Measurements from ENCODE around the gene TRAPPC2B. TPM values are rescaled to one million over a fixed set of nuclear protein-coding genes. Genes with fewer than 3 reads are reported as not detected.
A peak's percentile ranks its signal among the peaks of the same experiment; 100 is the strongest.
"Not testable (repeated sequence)": the region's sequence is repeated elsewhere in the genome, so short reads cannot be mapped to it uniquely, and the experiment has no call there.

The TRAPPC2B gene
- total RNA-seq, 2 experiments from 2014 or later: 13.2 to 13.6 TPM

DNA sequence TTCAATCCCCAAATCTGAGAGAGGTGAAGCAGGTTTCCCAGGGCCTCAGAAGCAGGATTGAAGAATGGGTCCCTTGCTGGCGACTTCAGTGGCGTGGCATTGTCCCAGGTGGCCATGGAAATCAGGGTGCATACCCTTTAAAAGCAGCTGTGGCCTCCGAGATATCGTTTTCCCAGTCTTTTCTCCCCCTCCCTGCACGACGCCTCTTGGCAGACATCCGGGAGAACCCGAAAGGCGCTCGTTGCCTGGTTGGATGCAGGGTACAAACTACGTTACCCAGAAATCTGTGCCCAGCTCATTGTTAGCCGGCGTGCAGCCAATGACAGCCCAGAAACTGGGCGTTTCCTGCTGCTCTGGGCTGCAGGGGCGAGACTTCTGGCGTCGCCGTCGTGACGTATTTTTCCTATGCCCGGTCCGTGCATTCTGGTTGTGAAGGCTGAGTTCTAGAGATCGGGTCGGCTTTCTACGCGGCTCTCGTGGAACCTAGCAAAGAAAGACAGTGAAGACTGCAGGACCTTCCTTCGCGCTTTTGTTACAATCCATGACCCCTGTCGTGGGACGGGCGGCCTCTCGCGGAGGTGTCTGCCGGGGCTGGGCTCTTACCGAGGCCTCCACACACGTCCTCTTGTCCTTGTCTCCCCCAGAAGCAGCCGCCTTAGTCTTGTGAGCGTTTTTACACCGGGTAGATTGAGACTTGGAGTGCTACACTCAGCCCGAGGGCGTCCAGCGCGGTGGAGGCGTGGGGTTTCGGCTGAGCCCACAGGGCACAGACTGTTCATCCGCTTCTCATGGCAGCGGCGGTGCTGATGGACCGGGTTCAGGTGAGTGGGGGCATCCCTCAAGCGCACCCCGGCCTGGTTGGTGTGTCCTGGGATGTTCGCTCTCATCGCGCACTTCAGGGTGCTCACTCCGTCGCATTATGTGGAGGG lies 12.2 kb upstream of the TRAPPC2B start, which contains the start of gene ZNF304:
TSS of gene ZNF304 (plus strand) at position 395 of the 929 bp plus-strand sequence. CDS start at position 789, 394 bp downstream.
- POLR2A ChIA-PET: interaction anchor here (0.5 to 1.8 kb wide), 8 partner anchors 12 to 111 kb away, joined by 3 to 6 read pairs (median 3); partner anchors contain the start of genes TRAPPC2B, ZNF547, ZNF548 and ZNF805
- Mint-ChIP-seq H3K4me3 (peak within 1 kb of the TSS; percentile 94), H3K4me1 (peaks cover 29% of the 10 kb centered on the region), H3K27me3 (peaks cover 3% of the 10 kb centered on the region), H3K27ac (peak within 1 kb of the TSS; percentile 92), H3K9me3 (peaks cover 25% of the 10 kb centered on the region), H3K36me3 (peaks cover 45% of the 10 kb centered on the region)
- peak; percentile 80 for DNase-seq
- ATAC-seq (ENCODE audit: low read depth): peak; percentile 100

DNA sequence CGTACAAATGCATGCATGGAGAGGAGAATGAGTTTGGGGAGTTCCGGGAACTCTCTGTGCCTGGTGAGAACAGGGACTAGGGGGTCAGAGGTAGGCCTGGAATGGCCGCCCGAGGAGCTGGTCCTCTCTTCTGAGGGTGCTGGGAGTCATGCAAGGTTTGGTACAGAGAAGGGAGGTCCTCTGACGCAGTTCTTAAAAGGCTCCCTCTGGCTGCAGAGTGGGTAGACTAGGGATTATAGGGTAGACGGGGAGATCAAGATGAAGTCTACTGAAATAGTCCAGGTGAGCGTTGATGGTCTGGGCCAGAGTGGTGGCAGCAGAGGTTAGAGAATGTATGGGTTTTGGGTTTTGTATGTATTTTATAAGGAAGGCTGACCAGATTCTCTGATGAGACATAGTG lies 11.5 kb upstream of the TRAPPC2B start:
- Mint-ChIP-seq H3K36me3 (peaks cover 53% of the 10 kb centered on the region), H3K27me3 (peaks cover 3% of the 10 kb centered on the region), H3K27ac (peak overlapping the region; percentile 92), H3K9me3 (peaks cover 31% of the 10 kb centered on the region), H3K4me1 (peaks cover 29% of the 10 kb centered on the region), H3K4me3 (peak overlapping the region; percentile 94)
- ATAC-seq (ENCODE audit: low read depth): no peak
- POLR2A ChIA-PET: interaction anchor here (1.2 kb wide), 1 partner anchor 11 kb away, joined by 3 read pairs; the partner anchor contains the start of genes TRAPPC2B and ZNF547
- DNase-seq: no peak

DNA sequence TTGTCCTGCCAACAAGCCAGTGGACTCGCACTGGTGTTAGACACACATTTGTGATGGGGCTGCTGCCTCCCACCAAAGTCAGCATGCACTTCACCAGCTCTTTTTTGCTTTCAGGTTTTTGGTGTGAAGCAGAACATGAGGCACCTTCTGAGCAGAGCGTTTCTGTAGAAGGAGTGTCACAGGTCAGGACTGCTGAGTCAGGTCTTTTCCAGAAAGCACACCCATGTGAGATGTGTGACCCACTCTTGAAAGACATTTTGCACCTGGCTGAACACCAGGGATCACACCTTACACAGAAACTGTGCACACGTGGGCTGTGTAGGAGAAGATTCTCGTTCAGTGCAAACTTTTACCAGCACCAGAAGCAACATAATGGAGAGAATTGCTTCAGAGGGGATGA lies 7.4 kb upstream of the TRAPPC2B start:
- Mint-ChIP-seq H3K9me3 (peaks cover 38% of the 10 kb centered on the region), H3K4me3 (no peak overlapping the region), H3K36me3 (peaks cover 81% of the 10 kb centered on the region), H3K27ac (no peak overlapping the region), H3K4me1 (peaks cover 22% of the 10 kb centered on the region), H3K27me3 (no peaks in the 10 kb centered on the region)
- DNase-seq (no peak), ATAC-seq (ENCODE audit: low read depth) (no peak)
- POLR2A ChIA-PET: no interaction called here

DNA sequence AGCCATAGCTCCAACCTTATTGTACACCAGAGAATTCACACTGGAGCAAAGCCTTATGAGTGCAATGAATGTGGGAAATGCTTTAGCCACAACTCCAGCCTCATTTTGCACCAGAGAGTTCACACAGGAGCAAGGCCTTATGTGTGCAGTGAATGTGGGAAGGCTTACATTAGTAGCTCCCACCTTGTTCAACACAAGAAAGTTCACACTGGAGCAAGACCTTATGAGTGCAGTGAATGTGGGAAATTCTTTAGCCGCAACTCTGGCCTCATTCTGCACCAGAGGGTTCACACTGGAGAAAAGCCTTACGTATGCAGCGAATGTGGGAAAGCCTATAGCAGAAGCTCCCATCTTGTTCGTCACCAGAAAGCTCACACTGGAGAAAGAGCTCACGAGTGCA lies 5.9 kb upstream of the TRAPPC2B start:
- Mint-ChIP-seq H3K9me3 (peaks cover 38% of the 10 kb centered on the region), H3K36me3 (peaks cover 76% of the 10 kb centered on the region), H3K27me3 (no peaks in the 10 kb centered on the region), H3K4me1 (peaks cover 11% of the 10 kb centered on the region), H3K4me3 (no peak overlapping the region), H3K27ac (no peak overlapping the region)
- ATAC-seq (ENCODE audit: low read depth) (no peak), DNase-seq (no peak)
- POLR2A ChIA-PET: no interaction called here

DNA sequence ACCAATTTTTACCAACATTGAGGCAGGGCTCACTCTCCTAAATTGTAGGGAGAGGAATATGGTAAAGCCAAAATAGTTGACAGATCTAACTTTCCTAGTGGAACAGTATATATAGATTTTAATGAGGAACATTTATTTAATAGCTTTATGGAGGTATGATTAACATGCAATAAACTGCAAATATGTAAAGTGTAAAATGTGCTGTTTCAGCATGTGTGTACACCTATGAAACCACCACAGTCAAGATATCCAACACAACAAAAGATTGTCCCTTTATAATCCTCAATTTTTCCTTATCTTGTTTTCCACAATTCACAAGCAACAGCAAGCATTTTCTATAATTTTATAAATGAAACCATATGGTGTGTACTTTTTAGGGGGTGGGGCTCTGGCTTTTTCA lies 4.1 kb upstream of the TRAPPC2B start:
- no peak overlapping the region for H3K4me3 Mint-ChIP-seq
- POLR2A ChIA-PET: no interaction called here
- H3K4me1 Mint-ChIP-seq: peaks cover 13% of the 10 kb centered on the region
- peaks cover 67% of the 10 kb centered on the region for H3K36me3 Mint-ChIP-seq
- DNase-seq: no peak
- no peak for ATAC-seq (ENCODE audit: low read depth)
- peaks cover 33% of the 10 kb centered on the region for H3K9me3 Mint-ChIP-seq
- H3K27me3 Mint-ChIP-seq: no peaks in the 10 kb centered on the region
- no peak overlapping the region for H3K27ac Mint-ChIP-seq

DNA sequence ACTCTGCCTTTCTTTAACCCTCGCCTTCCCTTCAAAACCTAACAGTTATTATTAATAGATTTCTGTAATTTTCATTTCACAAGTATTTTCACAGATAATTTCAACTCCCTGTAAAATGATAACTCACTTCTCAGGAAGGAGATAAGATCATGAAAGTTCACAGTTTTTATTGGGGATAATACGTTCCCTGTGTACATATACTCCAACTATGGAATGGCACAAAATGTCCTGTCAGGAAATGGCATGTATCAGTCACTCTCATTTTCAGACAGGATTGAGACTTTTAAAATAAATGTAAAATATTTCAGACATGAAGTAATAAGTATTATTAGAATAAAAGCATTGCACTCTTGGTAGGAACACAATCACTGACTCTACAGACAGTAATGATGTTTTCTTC lies 932 bp upstream of the TRAPPC2B start:
- Mint-ChIP-seq H3K27me3 (no peaks in the 10 kb centered on the region), H3K27ac (peak overlapping the region; percentile 99), H3K36me3 (peaks cover 45% of the 10 kb centered on the region), H3K4me3 (peak overlapping the region; percentile 96), H3K4me1 (peaks cover 11% of the 10 kb centered on the region), H3K9me3 (peaks cover 14% of the 10 kb centered on the region)
- POLR2A ChIA-PET: interaction anchor here (0.7 to 1.9 kb wide), 7 partner anchors 8 to 365 kb away, joined by 3 to 9 read pairs (median 4); partner anchors contain the start of genes ZNF304, ZNF548 and ZNF671
- no peak for ATAC-seq (ENCODE audit: low read depth)
- no peak for DNase-seq

DNA sequence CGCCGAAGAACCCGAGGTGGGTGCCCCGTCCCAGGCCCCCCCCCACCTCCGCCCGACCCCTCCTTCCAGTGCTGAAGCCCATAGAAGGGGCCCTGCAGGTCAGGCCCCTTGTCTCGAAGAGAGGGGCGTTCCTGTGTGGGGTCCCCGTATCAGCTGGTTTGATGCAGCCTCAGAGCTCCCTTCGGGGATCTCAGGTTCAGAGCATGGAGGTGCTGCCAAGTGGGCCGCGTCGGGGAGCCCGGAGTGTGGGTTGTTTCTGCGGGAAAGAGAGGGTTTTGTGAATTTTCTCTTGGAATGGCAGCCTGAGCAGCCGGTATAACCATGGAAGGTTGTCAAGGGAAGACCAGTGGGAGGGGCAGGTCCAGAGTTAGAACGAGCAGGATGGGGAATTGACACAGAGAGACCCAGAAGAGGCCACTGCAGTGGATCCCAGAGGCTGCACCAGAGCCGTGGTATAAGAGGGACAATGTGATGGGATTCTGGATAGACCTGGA lies 384 bp downstream of the TRAPPC2B start:
- POLR2A ChIA-PET: interaction anchor here (0.7 to 1.9 kb wide), 7 partner anchors 9 to 638 kb away, joined by 3 to 9 read pairs (median 4); partner anchors contain the start of genes ZNF304, ZNF548 and ZNF671
- Mint-ChIP-seq H3K4me3 (peak overlapping the region; percentile 96), H3K27me3 (no peaks in the 10 kb centered on the region), H3K27ac (peak overlapping the region; percentile 99), H3K4me1 (peaks cover 11% of the 10 kb centered on the region), H3K9me3 (peaks cover 16% of the 10 kb centered on the region), H3K36me3 (peaks cover 43% of the 10 kb centered on the region)
- DNase-seq (no peak), ATAC-seq (ENCODE audit: low read depth) (peak; percentile 13)

DNA sequence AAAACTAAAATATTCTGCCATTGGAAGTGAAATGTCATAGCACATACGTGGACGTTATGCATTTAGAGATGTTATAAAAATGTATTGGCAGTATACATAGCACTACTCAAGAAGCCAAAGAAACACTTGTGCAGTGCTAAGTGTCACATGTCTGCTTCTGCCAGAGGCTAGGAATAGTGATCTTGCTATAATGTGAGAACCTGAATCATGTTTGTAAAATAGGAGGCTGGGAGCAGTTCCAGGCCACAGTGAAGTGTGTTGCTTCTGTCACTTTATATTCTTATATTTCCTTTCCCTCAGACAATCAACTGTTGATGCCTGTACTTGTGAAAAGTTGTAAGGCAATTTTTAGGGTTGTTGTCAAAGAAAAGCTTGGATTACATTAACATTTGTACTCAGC lies 3.4 kb downstream of the TRAPPC2B start:
- DNase-seq: no peak
- Mint-ChIP-seq H3K4me3 (no peak overlapping the region), H3K9me3 (peaks cover 14% of the 10 kb centered on the region), H3K4me1 (peaks cover 11% of the 10 kb centered on the region), H3K36me3 (peaks cover 49% of the 10 kb centered on the region), H3K27ac (no peak overlapping the region), H3K27me3 (no peaks in the 10 kb centered on the region)
- POLR2A ChIA-PET: interaction anchor here (0.7 to 1.0 kb wide), 2 partner anchors 23 to 49 kb away, joined by 4 to 6 read pairs; partner anchors contain the start of gene ZNF548
- no peak for ATAC-seq (ENCODE audit: low read depth)

DNA sequence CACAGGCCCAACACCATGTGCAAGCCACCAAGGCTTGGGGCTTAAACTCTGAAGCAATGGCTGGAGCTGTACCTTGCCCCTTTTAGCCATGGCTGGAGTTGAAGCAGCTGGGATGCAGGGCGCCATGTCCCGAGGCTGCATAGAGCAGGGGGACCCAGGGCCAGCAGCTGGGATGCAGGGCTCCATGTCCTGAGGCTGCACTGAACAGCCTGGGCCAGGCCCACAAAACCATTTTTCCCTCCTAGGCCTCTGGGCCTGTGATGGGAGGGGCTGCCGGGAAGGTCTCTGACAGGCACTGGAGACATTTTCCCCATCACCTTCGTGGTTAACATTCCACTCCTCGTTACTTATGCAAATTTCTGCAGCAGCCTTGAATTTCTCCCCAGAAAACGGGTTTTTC lies 10.8 kb downstream of the TRAPPC2B start:
- POLR2A ChIA-PET: no interaction called here
- no peak overlapping the region for H3K4me3 Mint-ChIP-seq
- H3K36me3 Mint-ChIP-seq: peaks cover 84% of the 10 kb centered on the region
- DNase-seq (no peak), ATAC-seq (ENCODE audit: low read depth) (no peak)
- no peaks in the 10 kb centered on the region for H3K27me3 Mint-ChIP-seq
- peaks cover 41% of the 10 kb centered on the region for H3K9me3 Mint-ChIP-seq
- H3K4me1 Mint-ChIP-seq: no peaks in the 10 kb centered on the region
- H3K27ac Mint-ChIP-seq: no peak overlapping the region

DNA sequence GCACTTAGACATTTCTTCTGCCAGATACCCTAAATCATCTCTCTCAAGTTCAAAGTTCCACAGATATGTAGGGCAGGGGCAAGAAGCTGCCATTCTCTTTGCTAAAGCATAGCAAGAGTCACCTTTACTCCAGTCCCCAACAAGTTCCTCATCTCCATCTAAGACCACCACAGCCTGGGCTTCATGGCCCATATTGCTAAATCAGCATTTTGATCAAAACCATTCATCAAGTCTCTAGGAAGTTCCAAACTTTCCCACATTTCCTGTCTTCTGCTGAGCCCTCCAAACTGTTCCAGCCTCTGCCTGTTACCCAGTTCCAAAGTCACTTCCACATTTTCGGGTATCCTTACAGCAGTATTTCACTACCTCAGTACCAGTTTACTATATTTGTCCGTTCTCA lies 11.3 kb downstream of the TRAPPC2B start:
- DNase-seq; H3K4me1 Mint-ChIP-seq; POLR2A ChIA-PET; ATAC-seq (ENCODE audit: low read depth); H3K27ac Mint-ChIP-seq; H3K27me3 Mint-ChIP-seq; H3K4me3 Mint-ChIP-seq: not testable (repeated sequence)
- Mint-ChIP-seq H3K9me3 (peaks cover 44% of the 10 kb centered on the region), H3K36me3 (peaks cover 87% of the 10 kb centered on the region)

DNA sequence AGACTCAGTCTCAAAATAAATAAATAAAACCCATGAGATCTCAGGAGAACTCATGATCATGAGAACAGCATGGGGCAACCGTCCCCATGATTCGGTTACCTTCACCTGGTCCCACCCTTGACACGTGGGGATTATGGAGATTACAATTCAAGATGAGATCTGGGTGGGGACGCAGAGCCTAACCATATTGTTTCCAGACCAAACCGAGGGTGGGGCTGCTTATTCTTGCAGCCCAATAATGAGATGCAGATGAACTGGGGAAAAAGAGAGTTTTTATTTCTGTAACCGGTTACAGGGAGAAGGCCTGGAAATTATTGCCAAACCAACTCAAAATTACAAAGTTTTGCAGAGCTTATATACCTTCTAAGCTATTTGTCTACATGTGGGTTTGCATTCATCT lies 12.8 kb downstream of the TRAPPC2B start:
- ATAC-seq (ENCODE audit: low read depth) (no peak), DNase-seq (no peak)
- no peak overlapping the region for H3K4me3 Mint-ChIP-seq
- H3K27me3 Mint-ChIP-seq: no peaks in the 10 kb centered on the region
- H3K27ac Mint-ChIP-seq: no peak overlapping the region
- POLR2A ChIA-PET: no interaction called here
- peaks cover 77% of the 10 kb centered on the region for H3K36me3 Mint-ChIP-seq
- no peaks in the 10 kb centered on the region for H3K4me1 Mint-ChIP-seq
- peaks cover 46% of the 10 kb centered on the region for H3K9me3 Mint-ChIP-seq

DNA sequence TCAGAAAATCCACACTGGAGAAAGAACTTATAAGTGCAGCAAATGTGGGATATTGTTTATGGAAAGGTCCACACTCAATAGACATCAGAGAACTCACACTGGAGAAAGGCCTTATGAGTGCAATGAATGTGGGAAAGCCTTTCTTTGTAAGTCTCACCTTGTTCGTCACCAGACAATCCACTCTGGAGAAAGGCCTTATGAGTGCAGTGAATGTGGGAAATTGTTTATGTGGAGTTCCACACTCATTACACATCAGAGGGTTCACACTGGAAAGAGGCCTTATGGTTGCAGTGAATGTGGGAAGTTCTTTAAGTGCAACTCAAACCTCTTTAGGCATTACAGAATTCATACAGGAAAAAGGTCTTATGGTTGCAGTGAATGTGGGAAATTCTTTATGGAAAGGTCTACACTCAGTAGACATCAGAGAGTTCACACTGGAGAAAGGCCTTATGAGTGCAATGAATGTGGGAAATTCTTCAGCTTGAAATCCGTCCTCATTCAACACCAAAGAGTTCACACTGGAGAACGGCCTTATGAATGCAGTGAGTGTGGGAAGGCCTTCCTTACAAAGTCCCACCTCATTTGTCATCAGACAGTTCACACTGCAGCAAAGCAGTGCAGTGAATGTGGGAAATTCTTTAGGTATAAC lies 14.3 kb downstream of the TRAPPC2B start:
- DNase-seq (no peak), ATAC-seq (ENCODE audit: low read depth) (no peak)
- H3K27me3 Mint-ChIP-seq: no peaks in the 10 kb centered on the region
- no peaks in the 10 kb centered on the region for H3K4me1 Mint-ChIP-seq
- no peak overlapping the region for H3K4me3 Mint-ChIP-seq
- POLR2A ChIA-PET: interaction anchor here (0.5 kb wide), 1 partner anchor 14 kb away, joined by 3 read pairs; no protein-coding TSS in a partner anchor
- H3K27ac Mint-ChIP-seq: no peak overlapping the region
- H3K9me3 Mint-ChIP-seq: peaks cover 42% of the 10 kb centered on the region
- peaks cover 64% of the 10 kb centered on the region for H3K36me3 Mint-ChIP-seq

DNA sequence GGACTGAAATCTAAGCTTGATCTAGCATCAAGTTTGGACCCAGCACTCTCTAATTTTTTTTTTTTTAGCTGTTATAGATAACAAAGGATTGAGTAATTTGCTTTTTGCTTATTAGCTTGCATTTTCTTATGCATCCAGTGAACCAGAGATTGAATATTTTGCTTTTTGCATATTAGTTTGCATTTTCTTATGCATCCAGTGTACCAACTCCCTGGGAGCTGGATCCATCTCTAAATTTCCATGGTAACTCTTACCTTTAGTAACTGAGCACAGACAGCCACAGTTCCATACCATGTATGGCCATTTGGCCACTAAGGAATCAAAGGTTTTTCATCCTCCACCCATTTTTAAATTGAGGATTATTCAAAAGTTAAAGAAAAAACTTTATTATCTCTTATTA lies 17.6 kb downstream of the TRAPPC2B start:
- Mint-ChIP-seq H3K4me3 (no peak overlapping the region), H3K9me3 (peaks cover 32% of the 10 kb centered on the region)
- ATAC-seq (ENCODE audit: low read depth): no peak

More for the DNA sequence above, 17.6 kb downstream of the TRAPPC2B start:
- no peak overlapping the region for H3K27ac Mint-ChIP-seq
- POLR2A ChIA-PET: no interaction called here
- H3K4me1 Mint-ChIP-seq: no peaks in the 10 kb centered on the region
- H3K36me3 Mint-ChIP-seq: peaks cover 33% of the 10 kb centered on the region
- DNase-seq: no peak
- H3K27me3 Mint-ChIP-seq: no peaks in the 10 kb centered on the region
